Measurements from ENCODE around the gene GBX2. TPM values are rescaled to one million over a fixed set of nuclear protein-coding genes. Genes with fewer than 3 reads are reported as not detected.

Gene GBX2
- not detected for total RNA-seq
- long read RNA-seq: 0 reads

DNA sequence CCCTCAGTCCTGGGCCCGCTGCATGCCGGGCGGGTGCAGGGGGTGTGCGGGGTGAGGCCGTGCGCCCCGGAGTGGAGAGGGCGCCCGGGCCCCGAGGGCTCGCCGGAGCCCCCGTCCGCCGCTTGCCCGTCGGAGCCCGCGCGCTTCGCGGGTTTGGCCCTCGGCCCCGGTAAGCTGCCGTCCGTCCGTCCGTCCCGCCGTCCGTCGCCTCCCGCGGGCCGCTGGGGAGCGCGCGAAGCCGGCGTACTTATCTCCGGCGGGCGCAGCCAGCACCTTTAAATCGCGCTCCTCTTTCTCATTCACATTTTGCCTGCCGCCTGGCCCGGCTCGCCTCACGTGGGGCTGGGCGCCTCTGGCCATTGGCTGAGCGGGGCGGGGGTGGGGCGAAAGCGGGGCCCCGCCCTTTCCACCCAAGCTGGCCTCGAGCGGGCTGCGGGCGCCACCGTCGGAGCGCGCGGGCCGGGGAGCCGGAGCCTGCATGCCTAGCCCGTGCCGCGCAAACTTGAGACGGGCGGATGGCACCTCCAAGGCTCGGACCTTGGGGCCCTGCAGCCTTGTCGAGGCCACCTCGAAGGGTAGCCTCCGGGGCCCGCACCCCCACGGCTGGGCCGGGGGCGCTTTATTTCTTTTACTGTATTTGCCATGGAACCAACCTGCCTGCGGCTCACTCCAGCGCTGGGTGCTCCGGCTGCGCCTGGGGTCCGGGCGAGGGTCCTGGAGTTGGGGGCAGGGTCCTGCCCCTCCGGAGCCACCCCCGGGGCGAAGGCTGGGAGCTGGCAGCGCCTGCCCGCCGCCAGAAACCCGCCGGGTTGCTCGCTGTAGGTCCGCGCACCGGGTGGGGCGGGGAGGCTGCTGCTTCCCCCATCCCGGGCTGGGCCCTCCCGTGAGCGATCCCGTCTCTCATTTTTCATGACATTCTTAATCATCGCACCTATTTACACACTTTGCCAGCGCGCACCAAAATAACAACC is at the start of gene GBX2:
Gene GBX2, minus strand, starts transcription at position 277 of the 971 bp plus-strand sequence. CDS start 415 bp downstream, outside the sequence.
- Histone ChIP-seq H3K27ac (replicated peaks) (no peak within 1 kb of the TSS), H3K27me3 (ENCODE audit: low read depth) (peaks cover 100% of the 10 kb centered on the region), H3K4me3 (peak within 1 kb of the TSS; percentile 59), H3K9me3 (replicated peaks) (no peaks in the 10 kb centered on the region), H3K36me3 (no peaks in the 10 kb centered on the region), H3K4me1 (peaks cover 91% of the 10 kb centered on the region)
- intact Hi-C loops (cut with micrococcal nuclease): no loop called here
- no peak for DNase-seq
- TF ChIP-seq, protein P1, sequence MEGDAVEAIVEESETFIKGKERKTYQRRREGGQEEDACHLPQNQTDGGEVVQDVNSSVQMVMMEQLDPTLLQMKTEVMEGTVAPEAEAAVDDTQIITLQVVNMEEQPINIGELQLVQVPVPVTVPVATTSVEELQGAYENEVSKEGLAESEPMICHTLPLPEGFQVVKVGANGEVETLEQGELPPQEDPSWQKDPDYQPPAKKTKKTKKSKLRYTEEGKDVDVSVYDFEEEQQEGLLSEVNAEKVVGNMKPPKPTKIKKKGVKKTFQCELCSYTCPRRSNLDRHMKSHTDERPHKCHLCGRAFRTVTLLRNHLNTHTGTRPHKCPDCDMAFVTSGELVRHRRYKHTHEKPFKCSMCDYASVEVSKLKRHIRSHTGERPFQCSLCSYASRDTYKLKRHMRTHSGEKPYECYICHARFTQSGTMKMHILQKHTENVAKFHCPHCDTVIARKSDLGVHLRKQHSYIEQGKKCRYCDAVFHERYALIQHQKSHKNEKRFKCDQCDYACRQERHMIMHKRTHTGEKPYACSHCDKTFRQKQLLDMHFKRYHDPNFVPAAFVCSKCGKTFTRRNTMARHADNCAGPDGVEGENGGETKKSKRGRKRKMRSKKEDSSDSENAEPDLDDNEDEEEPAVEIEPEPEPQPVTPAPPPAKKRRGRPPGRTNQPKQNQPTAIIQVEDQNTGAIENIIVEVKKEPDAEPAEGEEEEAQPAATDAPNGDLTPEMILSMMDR (IDR thresholded peaks at IDR 0.05; ENCODE audit: borderline replicate concordance): no peak

DNA sequence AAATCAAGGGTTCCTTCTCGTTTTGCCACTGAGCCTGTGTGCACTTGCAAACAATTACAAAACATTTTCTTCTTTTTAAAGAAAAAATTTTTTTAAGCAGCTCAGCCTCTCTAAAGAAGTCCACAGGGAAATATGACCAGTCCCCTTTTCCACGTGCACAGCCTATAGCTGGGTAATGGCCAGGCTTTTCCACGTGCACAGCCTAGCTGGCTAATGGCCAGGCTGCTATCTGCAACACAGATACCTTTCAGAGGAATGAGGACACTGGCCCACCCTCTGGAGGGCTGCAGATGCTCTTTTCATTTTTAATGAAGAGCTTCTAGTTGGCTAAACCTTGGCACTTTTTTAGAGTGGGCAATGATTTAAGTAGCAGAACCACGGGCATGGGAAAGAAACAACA is 49.7 kb upstream of the GBX2 start:
- TF ChIP-seq, protein P1 (IDR thresholded peaks at IDR 0.05; ENCODE audit: borderline replicate concordance): no peak
- Histone ChIP-seq H3K9me3 (replicated peaks) (no peaks in the 10 kb centered on the region), H3K36me3 (no peaks in the 10 kb centered on the region), H3K27me3 (ENCODE audit: low read depth) (peaks cover 46% of the 10 kb centered on the region), H3K4me3 (no peak overlapping the region), H3K4me1 (no peaks in the 10 kb centered on the region), H3K27ac (replicated peaks) (no peak overlapping the region)
- no peak for DNase-seq
- intact Hi-C loops (cut with micrococcal nuclease): no loop called here

DNA sequence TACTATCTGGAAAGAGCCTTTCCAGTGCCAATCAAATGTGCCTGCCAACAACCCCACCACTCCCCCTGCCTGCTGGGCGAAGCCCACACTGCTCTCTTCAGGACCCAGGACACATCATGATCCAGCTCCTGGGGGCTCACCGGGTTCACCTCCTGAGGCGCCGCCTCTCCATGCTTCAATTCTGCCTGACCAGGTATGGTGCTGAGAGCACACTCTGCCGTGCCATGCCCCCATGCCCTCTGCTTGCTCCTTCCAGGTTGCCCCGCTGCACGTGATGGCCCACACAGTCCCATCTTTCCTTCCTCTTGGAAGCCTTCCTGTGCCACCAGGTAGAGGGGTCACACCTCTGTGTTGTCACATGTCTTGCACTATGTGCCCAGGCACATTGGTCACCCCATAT is 48.5 kb upstream of the GBX2 start:
- H3K4me1 ChIP-seq: no peaks in the 10 kb centered on the region
- intact Hi-C loops (cut with micrococcal nuclease): no loop called here
- TF ChIP-seq, protein P1 (IDR thresholded peaks at IDR 0.05; ENCODE audit: borderline replicate concordance): no peak
- H3K4me3 ChIP-seq: no peak overlapping the region
- H3K36me3 ChIP-seq: no peaks in the 10 kb centered on the region
- no peak for DNase-seq
- H3K27ac ChIP-seq (replicated peaks): no peak overlapping the region
- H3K9me3 ChIP-seq (replicated peaks): no peaks in the 10 kb centered on the region
- H3K27me3 ChIP-seq (ENCODE audit: low read depth): peaks cover 52% of the 10 kb centered on the region

DNA sequence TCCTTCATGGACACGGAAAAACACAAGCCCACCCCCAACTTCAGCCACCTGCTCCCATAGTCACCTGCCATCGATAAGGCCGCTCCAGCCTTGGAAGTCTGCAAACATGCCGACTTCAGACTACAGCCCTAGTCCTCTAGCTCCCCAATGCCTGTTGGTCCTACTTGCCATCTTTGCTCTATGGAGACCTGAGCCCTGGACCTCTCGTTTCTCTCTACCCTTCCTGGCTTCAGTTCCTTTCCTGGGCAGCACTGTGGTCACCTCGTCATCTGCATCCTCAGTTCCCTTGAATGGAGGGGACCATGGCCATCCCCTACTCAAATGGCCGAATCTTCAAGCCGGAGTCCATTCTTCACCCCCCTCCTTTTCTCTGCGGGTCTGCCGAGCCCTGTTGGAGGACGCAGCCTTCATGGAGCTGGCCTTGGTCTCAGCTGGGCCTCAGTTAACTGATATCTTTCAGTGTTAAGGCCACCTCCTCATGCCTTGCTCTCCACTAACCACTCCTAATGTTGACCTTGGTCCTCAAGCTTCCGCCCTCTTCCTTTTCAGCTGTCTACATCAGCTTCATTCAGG is 47.7 kb upstream of the GBX2 start:
- H3K27me3 ChIP-seq (ENCODE audit: low read depth): peaks cover 59% of the 10 kb centered on the region
- no peak for DNase-seq
- intact Hi-C loops (cut with micrococcal nuclease): no loop called here
- H3K4me3 ChIP-seq: no peak overlapping the region
- no peaks in the 10 kb centered on the region for H3K9me3 ChIP-seq (replicated peaks)
- H3K4me1 ChIP-seq: no peaks in the 10 kb centered on the region
- TF ChIP-seq, protein P1 (IDR thresholded peaks at IDR 0.05; ENCODE audit: borderline replicate concordance): no peak
- H3K36me3 ChIP-seq: no peaks in the 10 kb centered on the region
- no peak overlapping the region for H3K27ac ChIP-seq (replicated peaks)

DNA sequence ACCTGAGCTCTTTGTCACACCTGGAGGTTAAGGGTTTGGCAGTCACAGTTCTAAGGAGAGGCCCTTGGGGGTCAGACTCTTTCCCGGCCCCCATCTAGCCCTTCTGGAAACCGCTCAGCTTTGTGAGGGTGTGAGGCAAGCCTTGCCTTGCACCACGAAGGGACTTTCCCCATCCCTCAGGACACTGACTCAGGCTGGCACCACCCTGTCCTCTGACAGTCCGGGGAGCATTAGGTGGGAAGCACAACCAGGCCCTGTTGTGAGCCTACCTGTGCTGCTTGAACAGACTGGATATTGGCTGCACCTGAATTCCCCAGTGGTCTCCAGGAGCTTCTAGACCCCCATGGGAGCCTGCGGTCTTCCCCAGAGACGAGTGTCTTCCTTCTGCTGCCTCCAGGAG is 47.0 kb upstream of the GBX2 start:
- TF ChIP-seq, protein P1 (IDR thresholded peaks at IDR 0.05; ENCODE audit: borderline replicate concordance): no peak
- H3K27ac ChIP-seq (replicated peaks): no peak overlapping the region
- DNase-seq: no peak
- H3K27me3 ChIP-seq (ENCODE audit: low read depth): peaks cover 59% of the 10 kb centered on the region
- no peaks in the 10 kb centered on the region for H3K9me3 ChIP-seq (replicated peaks)
- H3K4me3 ChIP-seq: no peak overlapping the region
- no peaks in the 10 kb centered on the region for H3K4me1 ChIP-seq
- H3K36me3 ChIP-seq: no peaks in the 10 kb centered on the region
- intact Hi-C loops (cut with micrococcal nuclease): no loop called here

Data from left ventricle myocardium inferior (tissue), 1 donor.